ENCODE measurements around the gene MPO.

MPO gene

DNA sequence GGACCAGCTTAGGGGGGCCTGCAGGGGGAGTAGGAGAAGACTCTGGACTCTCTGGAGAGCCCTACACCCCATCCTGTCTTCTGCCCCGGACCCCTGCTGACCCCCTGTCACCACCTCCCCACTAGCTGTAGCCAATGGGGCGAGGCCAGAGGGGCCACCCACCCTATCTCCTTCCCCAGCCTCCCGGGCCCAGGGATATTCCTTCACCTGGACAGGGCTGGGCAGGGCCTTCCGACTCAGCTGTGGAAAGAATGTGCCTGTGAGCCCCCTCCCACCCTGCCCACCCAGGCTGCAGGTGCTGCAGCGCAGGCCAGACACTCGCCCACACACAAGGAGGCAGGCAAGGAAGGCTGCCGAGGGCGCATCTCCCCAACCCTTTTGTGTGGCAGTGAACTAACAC, 24.9 kb upstream of the MPO start:
- TF ChIP-seq, protein P1, sequence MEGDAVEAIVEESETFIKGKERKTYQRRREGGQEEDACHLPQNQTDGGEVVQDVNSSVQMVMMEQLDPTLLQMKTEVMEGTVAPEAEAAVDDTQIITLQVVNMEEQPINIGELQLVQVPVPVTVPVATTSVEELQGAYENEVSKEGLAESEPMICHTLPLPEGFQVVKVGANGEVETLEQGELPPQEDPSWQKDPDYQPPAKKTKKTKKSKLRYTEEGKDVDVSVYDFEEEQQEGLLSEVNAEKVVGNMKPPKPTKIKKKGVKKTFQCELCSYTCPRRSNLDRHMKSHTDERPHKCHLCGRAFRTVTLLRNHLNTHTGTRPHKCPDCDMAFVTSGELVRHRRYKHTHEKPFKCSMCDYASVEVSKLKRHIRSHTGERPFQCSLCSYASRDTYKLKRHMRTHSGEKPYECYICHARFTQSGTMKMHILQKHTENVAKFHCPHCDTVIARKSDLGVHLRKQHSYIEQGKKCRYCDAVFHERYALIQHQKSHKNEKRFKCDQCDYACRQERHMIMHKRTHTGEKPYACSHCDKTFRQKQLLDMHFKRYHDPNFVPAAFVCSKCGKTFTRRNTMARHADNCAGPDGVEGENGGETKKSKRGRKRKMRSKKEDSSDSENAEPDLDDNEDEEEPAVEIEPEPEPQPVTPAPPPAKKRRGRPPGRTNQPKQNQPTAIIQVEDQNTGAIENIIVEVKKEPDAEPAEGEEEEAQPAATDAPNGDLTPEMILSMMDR (IDR thresholded peaks at IDR 0.05; ENCODE audit: low read depth, low read length, missing control alignments), result no peak
- no peak overlapping the region for H3K4me3 ChIP-seq (ENCODE audit: low read depth, low read length)
- no peak for DNase-seq (ENCODE audit: low read depth)
- in situ Hi-C loops (cut with HindIII; ENCODE audit: low sequenced_read_pairs), result no loop called here

DNA sequence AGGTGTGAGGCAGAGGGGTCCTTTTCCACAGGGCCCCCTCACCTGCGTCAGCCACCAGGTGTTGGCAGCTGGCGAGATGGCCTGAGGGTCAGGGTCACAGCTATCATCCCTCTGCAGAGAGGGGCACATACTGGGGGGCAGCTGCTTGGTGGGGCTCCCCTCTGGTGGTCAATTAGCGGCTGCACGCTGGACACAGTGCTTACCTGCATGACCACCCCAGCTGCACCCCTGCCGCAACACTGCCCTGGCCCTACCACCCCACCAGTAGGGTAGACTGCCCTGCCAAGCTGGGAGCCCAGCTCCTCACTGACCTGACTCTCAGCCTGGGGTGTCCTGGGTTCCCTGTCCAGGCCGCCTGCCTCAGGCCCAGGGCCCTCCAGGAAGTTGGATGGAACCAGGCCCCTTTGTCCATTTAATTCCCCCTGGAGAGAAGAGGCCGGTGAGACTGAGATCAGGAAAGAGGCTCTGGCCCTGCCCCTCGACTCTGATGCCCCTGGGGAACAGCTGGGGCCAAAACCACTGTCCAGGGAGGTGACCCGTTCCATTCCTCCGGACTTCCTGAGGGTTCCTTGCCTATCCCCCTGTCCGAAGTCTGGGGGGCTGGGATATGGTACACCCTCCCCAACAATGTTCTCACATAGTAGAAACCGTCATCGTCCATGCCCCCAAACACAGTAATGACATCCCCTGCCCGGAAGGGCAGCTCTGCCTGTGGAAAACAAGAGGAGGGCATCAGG, 24.2 kb upstream of the MPO start:
- H3K4me3 ChIP-seq (ENCODE audit: low read depth, low read length), result no peak overlapping the region
- DNase-seq (ENCODE audit: low read depth), result no peak
- in situ Hi-C loops (cut with HindIII; ENCODE audit: low sequenced_read_pairs), result no loop called here
- TF ChIP-seq, protein P1 (IDR thresholded peaks at IDR 0.05; ENCODE audit: low read depth, low read length, missing control alignments), result no peak

DNA sequence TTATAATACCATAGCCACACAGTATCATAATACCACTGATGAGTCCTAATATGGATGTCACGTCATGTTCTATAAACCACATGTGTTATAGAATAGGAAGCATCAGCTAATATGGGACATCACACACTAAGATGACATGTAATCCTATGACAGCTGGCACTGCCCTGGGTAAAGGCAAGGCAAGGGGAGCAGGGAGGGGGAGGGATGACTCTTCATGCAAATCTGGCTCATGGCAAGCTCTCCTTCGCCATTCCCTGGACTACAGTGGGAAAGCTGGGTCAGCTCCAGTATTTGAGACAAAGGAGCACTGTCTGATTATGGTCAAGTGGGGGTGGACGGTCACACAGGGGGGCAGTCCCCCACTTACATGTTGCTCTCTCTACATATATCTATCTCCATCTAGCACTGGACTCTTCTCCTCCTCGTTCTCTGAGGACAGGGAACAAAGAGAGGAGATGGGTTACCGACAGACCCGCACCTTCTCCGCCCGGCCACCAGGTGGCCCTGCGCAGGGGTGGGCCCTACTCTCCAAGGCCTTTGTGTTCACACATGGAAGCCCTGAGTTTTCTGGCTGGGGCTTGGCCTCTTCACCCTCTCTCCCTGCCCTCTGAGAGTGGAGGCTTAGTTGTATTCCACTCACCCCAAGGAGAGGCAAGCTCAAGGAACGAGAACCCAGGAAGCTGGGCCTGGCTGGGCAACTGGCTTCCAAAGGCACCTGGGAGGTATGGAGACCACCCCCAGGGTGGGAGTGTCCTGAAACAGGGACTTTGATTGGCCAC, 23.4 kb upstream of the MPO start:
- no peak overlapping the region for H3K4me3 ChIP-seq (ENCODE audit: low read depth, low read length)
- in situ Hi-C loops (cut with HindIII; ENCODE audit: low sequenced_read_pairs), result no loop called here
- TF ChIP-seq, protein P1 (IDR thresholded peaks at IDR 0.05; ENCODE audit: low read depth, low read length, missing control alignments), result peak; percentile 79
- no peak for DNase-seq (ENCODE audit: low read depth)

DNA sequence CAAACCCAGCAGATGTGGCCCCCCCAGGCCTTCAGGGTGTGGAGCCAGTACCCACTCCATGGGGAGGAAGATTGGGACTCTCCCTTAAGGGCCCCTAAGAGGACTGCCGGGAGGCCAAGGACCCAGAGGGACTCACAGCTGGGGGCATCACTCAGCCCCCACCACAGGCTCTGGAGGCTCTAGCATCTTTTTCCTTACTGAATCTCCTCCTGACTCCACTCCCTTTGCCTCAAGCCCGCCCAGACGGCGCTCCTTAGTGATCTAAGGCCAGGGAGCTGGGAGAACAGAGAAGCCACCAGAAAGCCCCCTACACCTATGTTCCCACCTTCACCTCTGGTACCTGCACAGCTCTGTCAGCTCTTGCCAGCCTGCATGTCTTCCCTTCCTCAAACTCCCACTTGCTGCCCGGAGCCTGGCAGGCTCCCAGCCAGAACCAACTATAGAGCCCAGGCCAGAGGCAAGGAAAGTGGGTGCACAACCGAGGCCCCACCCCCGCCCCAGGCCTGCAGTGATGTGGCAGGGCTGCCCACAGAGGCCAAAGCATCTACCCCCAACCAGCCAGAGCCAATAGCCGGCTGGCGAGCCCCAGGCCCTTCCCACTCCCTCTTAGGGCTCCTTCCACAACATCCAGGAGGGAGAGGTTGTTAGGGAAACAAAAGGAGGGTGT, 22.3 kb upstream of the MPO start:
- H3K4me3 ChIP-seq (ENCODE audit: low read depth, low read length), result no peak overlapping the region
- in situ Hi-C loops (cut with HindIII; ENCODE audit: low sequenced_read_pairs), result no loop called here
- TF ChIP-seq, protein P1 (IDR thresholded peaks at IDR 0.05; ENCODE audit: low read depth, low read length, missing control alignments), result no peak
- DNase-seq (ENCODE audit: low read depth), result no peak

DNA sequence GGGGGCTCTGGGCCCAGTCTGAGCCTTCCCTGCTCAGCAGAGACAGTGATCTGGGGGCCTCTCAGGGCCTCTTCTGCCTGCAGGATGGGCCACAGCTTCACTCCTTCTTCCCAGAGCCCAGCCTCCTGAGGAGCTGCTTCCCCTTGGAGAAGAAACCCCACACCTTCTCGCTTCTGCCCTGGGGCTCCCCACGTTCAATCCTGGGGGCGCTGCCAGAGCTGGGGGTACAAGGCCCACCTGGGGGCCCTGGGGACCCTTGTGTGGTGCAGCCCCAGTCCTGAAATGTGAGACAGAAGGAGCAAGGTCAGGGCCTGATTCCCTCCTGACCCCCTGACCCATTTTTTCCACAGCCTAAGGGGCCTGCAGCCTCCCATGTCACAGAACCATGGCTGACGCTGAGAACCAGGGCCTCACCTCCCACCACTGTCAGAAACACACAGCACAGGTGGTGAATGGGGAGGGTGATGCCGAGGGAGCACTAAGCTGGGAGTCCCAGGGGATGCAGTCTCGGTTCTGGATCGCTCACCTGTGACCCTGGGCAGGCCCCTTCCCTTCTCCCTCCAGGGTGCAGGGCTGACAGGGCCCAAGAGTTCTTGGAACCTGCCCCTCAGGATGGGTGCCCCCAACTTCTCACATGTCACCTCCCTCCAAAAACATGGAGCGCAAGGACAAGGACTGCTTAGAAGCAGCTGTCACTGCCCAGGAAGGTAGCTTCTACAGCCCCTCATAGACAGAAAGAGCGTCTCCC, 21.6 kb upstream of the MPO start:
- TF ChIP-seq, protein P1 (IDR thresholded peaks at IDR 0.05; ENCODE audit: low read depth, low read length, missing control alignments), result no peak
- H3K4me3 ChIP-seq (ENCODE audit: low read depth, low read length), result no peak overlapping the region
- DNase-seq (ENCODE audit: low read depth), result no peak
- in situ Hi-C loops (cut with HindIII; ENCODE audit: low sequenced_read_pairs), result no loop called here
